ENCODE results near the gene LHX4.

Gene LHX4

GRCh38 chr1:180241716-180242544, 11.9 kb downstream of the LHX4 start:
- FAIRE-seq, result no peak
- no peak for DNase-seq (ENCODE audit: low spot score)

GRCh38 chr1:180243517-180244221, 13.6 kb downstream of the LHX4 start:
- FAIRE-seq (no peak), DNase-seq (ENCODE audit: low spot score) (no peak)

GRCh38 chr1:180244840-180245239, 14.8 kb downstream of the LHX4 start:
- no peak for DNase-seq (ENCODE audit: low spot score)
- no peak for FAIRE-seq

GRCh38 chr1:180246579-180246978, 16.5 kb downstream of the LHX4 start:
- DNase-seq (ENCODE audit: low spot score), result no peak
- no peak for FAIRE-seq

GRCh38 chr1:180247061-180247460, 17.0 kb downstream of the LHX4 start:
- no peak for DNase-seq (ENCODE audit: low spot score)

GRCh38 chr1:180247580-180247979, 17.5 kb downstream of the LHX4 start:
- FAIRE-seq (no peak), DNase-seq (ENCODE audit: low spot score) (no peak)

More at GRCh38 chr1:180247061-180247460, 17.0 kb downstream of the LHX4 start:
- no peak for FAIRE-seq

- FAIRE-seq (no peak), DNase-seq (ENCODE audit: low spot score) (no peak)
Observed at GRCh38 chr1:180248176-180248575, 18.1 kb downstream of the LHX4 start.

GRCh38 chr1:180248731-180249681, 18.9 kb downstream of the LHX4 start:
- FAIRE-seq (no peak), DNase-seq (ENCODE audit: low spot score) (no peak)

- FAIRE-seq, result no peak
- no peak for DNase-seq (ENCODE audit: low spot score)
Observed at GRCh38 chr1:180249725-180250498, 19.8 kb downstream of the LHX4 start.

GRCh38 chr1:180250499-180250770, 20.4 kb downstream of the LHX4 start:
- no peak for FAIRE-seq

GRCh38 chr1:180250883-180251509, 20.9 kb downstream of the LHX4 start:
- DNase-seq (ENCODE audit: low spot score), result no peak

More at GRCh38 chr1:180250499-180250770, 20.4 kb downstream of the LHX4 start:
- DNase-seq (ENCODE audit: low spot score), result no peak

GRCh38 chr1:180251526-180252305, 21.7 kb downstream of the LHX4 start:
- FAIRE-seq (no peak), DNase-seq (ENCODE audit: low spot score) (no peak)

More at GRCh38 chr1:180250883-180251509, 20.9 kb downstream of the LHX4 start:
- no peak for FAIRE-seq

GRCh38 chr1:180252638-180253536, 22.8 kb downstream of the LHX4 start:
- peak; percentile 31 for DNase-seq (ENCODE audit: low spot score)
- no peak for FAIRE-seq

GRCh38 chr1:180253585-180254495, 23.8 kb downstream of the LHX4 start:
- DNase-seq (ENCODE audit: low spot score) (no peak), FAIRE-seq (no peak)

GRCh38 chr1:180254496-180254819, 24.4 kb downstream of the LHX4 start:
- DNase-seq (ENCODE audit: low spot score), result no peak
- no peak for FAIRE-seq

- no peak for DNase-seq (ENCODE audit: low spot score)
- FAIRE-seq, result no peak
Observed at GRCh38 chr1:180254854-180255253, 24.8 kb downstream of the LHX4 start.

GRCh38 chr1:180255536-180256340, 25.7 kb downstream of the LHX4 start:
- DNase-seq (ENCODE audit: low spot score) (no peak), FAIRE-seq (no peak)

All from RCC 7860 (cell line).